Ascending aorta (tissue), 2 donors: Measurements from ENCODE around the gene PGLYRP4. TPM values are rescaled to one million over a fixed set of nuclear protein-coding genes. Genes with fewer than 3 reads are reported as not detected.
"Not testable (repeated sequence)": the region's sequence is repeated elsewhere in the genome, so short reads cannot be mapped to it uniquely, and the experiment has no call there.

Experiments used
- DNase-seq, 2 donors: peaks; one replicate each; pipeline ENCODE4 v3.0.0-alpha.2; 2019; ENCODE audit warnings: low spot score in 2 of 2
- H3K27ac ChIP-seq, 2 donors: fragments of 200-600 bp; sonication (generic); one replicate each; pipeline ENCODE4 v1.5.1; 2016 to 2017; ENCODE audit warnings: mild to moderate bottlenecking in 1 of 2
- H3K27me3 ChIP-seq: fragments of 200-600 bp; sonication (generic); one replicate; pipeline ENCODE4 v1.5.1; 2017
- H3K36me3 ChIP-seq, 2 donors: fragments of 200-600 bp; sonication (generic); one replicate each; pipeline ENCODE4 v1.5.1; 2016
- H3K4me1 ChIP-seq, 2 donors: fragments of 200-600 bp; sonication (generic); one replicate each; pipeline ENCODE4 v1.5.1; 2016 to 2017; ENCODE audit warnings: mild to moderate bottlenecking in 1 of 2
- H3K4me3 ChIP-seq, 2 donors: fragments of 200-600 bp; sonication (generic); one replicate each; pipeline ENCODE4 v1.5.1; 2016 to 2017; ENCODE audit warnings: mild to moderate bottlenecking in 1 of 2
- H3K9me3 ChIP-seq, 2 donors: fragments of 200-600 bp; sonication (generic); one replicate each; pipeline ENCODE4 v1.5.1; 2016
- CTCF ChIP-seq, 3 experiments: fragments of 200-600 bp in 2 of 3; fragments of 450-650 bp in 1 of 3; sonication (generic) in 2 of 3; IDR thresholded peaks; one replicate each; pipeline ENCODE4 v1.5.1; 2016 to 2019; ENCODE audit warnings: antibody characterized with exemption in 3 of 3, mild to moderate bottlenecking in 1 of 3, moderate library complexity in 1 of 3
- intact Hi-C: fragments of 100-400 bp; cut with DNase I; formaldehyde crosslinking; loops from one replicate; pipeline ENCODE4 v1.15.1; 2023
- total RNA-seq: library from RNA; depleted of rRNA; stranded (reverse); fragments of >200 nt; gene quantifications from one replicate; pipeline ENCODE4 v1.1.0, GENCODE V29; 2016

Gene PGLYRP4
- total RNA-seq, 1 donor from 2014 or later = not detected

- no peak overlapping the region for H3K27ac ChIP-seq
- no peaks in the 10 kb centered on the region for H3K4me1 ChIP-seq
- DNase-seq = no peak
- no peak overlapping the region for H3K4me3 ChIP-seq
- no peaks in the 10 kb centered on the region for H3K9me3 ChIP-seq
- no peak for TF ChIP-seq CTCF (IDR thresholded peaks at IDR 0.05)
- intact Hi-C loops = no loop called here
- H3K27me3 ChIP-seq = no peaks in the 10 kb centered on the region
- H3K36me3 ChIP-seq = no peaks in the 10 kb centered on the region
These were observed 785 bp downstream of the PGLYRP4 start for GRCh38 chr1:153347856-153348255.

- not testable (repeated sequence) for DNase-seq, H3K27ac ChIP-seq, H3K27me3 ChIP-seq
These were observed 1.6 kb downstream of the PGLYRP4 start for GRCh38 chr1:153347049-153347448.

GRCh38 chr1:153346077-153346723 lies 2.4 kb downstream of the PGLYRP4 start:
- intact Hi-C loops = no loop called here
- Histone ChIP-seq H3K27me3 (no peaks in the 10 kb centered on the region), H3K27ac (no peak overlapping the region), H3K4me3 (no peak overlapping the region), H3K36me3 (no peaks in the 10 kb centered on the region), H3K4me1 (no peaks in the 10 kb centered on the region), H3K9me3 (no peaks in the 10 kb centered on the region)
- no peak for DNase-seq
- no peak for TF ChIP-seq CTCF (IDR thresholded peaks at IDR 0.05)

More at GRCh38 chr1:153347049-153347448, 1.6 kb downstream of the PGLYRP4 start:
- H3K4me1 ChIP-seq, H3K4me3 ChIP-seq, H3K36me3 ChIP-seq, intact Hi-C loops, H3K9me3 ChIP-seq: not testable (repeated sequence)

- intact Hi-C loops = no loop called here
- Histone ChIP-seq H3K4me1 (no peaks in the 10 kb centered on the region), H3K9me3 (no peaks in the 10 kb centered on the region), H3K36me3 (no peaks in the 10 kb centered on the region), H3K27ac (no peak overlapping the region), H3K27me3 (no peaks in the 10 kb centered on the region), H3K4me3 (no peak overlapping the region)
- no peak for TF ChIP-seq CTCF (IDR thresholded peaks at IDR 0.05)
- no peak for DNase-seq
These were observed 3.2 kb downstream of the PGLYRP4 start for GRCh38 chr1:153345187-153346076.

- H3K36me3 ChIP-seq = no peaks in the 10 kb centered on the region
- no peak overlapping the region for H3K27ac ChIP-seq
- no peaks in the 10 kb centered on the region for H3K27me3 ChIP-seq
- no peak for TF ChIP-seq CTCF (IDR thresholded peaks at IDR 0.05)
- intact Hi-C loops = no loop called here
- no peak for DNase-seq
- no peak overlapping the region for H3K4me3 ChIP-seq
- H3K4me1 ChIP-seq = no peaks in the 10 kb centered on the region
- no peaks in the 10 kb centered on the region for H3K9me3 ChIP-seq
These were observed 4.0 kb downstream of the PGLYRP4 start for GRCh38 chr1:153344718-153345025.
